SK-N-SH (cell line): Measurements from ENCODE around the gene ARHGAP15.

Source experiments
- EP300 ChIP-seq, 2 experiments: IDR thresholded peaks; 2 replicates each; pipeline versions ENCODE4 v1.4.0 to v1.6.1; 2012; ENCODE audit warnings: borderline replicate concordance in 1 of 2, low read depth in 1 of 2, low read length in 1 of 2
- EZH2phosphoT487 ChIP-seq: fragments of 200-600 bp; sonication (generic); IDR thresholded peaks from 2 replicates; pipeline ENCODE4 v1.6.1; 2017; ENCODE audit warnings: low read depth, mixed run types, mild to moderate bottlenecking, antibody characterized with exemption, moderate library complexity, borderline replicate concordance
- GABPA ChIP-seq: IDR thresholded peaks from 2 replicates; pipeline ENCODE4 v1.4.0; 2012; ENCODE audit warnings: low read depth, mild to moderate bottlenecking
- JUND ChIP-seq: IDR thresholded peaks from 2 replicates; pipeline ENCODE4 v1.4.0; 2012
- NRF1 ChIP-seq: IDR thresholded peaks from 2 replicates; pipeline ENCODE4 v1.6.1; 2012; ENCODE audit warnings: low read depth, mild to moderate bottlenecking, low read length
- POLR2AphosphoS5 ChIP-seq: IDR thresholded peaks from 2 replicates; pipeline ENCODE4 v1.6.1; 2012; ENCODE audit warnings: low read depth, low read length
- RAD21 ChIP-seq: IDR thresholded peaks from 2 replicates; pipeline ENCODE4 v1.6.1; 2012; ENCODE audit warnings: mild to moderate bottlenecking, low read length
- YY1 ChIP-seq: IDR thresholded peaks from 2 replicates; pipeline ENCODE4 v1.4.0; 2012; ENCODE audit warnings: low read depth, mild to moderate bottlenecking
- TF ChIP-seq, protein P1 (sequence below): fragments of 200-600 bp; sonication (generic); IDR thresholded peaks from 2 replicates; pipeline ENCODE4 v1.6.1; 2017; ENCODE audit warnings: antibody characterized with exemption, mild to moderate bottlenecking, moderate library complexity
- TF ChIP-seq, protein P2 (sequence below): fragments of 150-350 bp; IDR thresholded peaks from 2 replicates; pipeline ENCODE4 v1.6.1; 2017; ENCODE audit warnings: antibody characterized with exemption, low read length, low read depth, borderline replicate concordance
- TF ChIP-seq, protein P3 (sequence below): IDR thresholded peaks from 2 replicates; pipeline ENCODE4 v1.4.0; 2012; ENCODE audit warnings: low read depth, borderline replicate concordance

DNA sequence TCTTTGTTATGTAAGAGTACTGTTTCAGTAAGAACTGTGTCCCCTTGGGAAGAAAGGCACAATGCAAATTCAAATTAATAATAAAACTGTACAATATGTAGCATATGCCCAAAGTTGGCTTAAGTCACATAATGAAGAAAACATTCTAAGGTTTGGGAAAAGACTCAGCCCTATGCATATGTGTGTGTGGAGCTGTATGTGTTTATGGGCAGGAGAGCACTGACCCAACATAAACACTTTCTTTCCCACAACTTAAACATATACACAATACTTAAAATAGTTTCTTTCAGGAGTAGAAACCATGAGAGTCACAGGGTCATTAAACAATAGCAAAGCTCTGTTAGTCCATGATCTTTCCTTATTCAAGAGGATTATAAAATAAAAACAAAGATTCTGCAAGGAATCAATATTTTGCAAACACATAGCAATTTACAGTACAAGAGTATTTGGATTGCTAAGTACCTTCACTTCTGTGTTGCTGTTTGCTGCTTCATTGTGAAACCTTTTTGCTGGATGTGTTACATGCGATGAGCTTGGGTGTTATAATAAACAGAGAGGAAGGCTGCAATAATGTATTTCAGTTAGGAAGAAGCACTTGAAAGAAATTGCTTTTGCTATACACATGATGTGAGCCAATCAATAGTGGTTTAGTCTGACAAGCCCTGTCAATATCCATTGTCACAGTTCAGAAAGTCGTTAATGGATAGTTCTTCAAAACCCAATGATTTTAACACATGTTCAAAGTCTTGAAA lies 347.3 kb downstream of the ARHGAP15 start:
- TF ChIP-seq, protein P1, sequence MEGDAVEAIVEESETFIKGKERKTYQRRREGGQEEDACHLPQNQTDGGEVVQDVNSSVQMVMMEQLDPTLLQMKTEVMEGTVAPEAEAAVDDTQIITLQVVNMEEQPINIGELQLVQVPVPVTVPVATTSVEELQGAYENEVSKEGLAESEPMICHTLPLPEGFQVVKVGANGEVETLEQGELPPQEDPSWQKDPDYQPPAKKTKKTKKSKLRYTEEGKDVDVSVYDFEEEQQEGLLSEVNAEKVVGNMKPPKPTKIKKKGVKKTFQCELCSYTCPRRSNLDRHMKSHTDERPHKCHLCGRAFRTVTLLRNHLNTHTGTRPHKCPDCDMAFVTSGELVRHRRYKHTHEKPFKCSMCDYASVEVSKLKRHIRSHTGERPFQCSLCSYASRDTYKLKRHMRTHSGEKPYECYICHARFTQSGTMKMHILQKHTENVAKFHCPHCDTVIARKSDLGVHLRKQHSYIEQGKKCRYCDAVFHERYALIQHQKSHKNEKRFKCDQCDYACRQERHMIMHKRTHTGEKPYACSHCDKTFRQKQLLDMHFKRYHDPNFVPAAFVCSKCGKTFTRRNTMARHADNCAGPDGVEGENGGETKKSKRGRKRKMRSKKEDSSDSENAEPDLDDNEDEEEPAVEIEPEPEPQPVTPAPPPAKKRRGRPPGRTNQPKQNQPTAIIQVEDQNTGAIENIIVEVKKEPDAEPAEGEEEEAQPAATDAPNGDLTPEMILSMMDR = no peak
- TF ChIP-seq RAD21 (no peak), GABPA (no peak), EZH2phosphoT487 (no peak), YY1 (no peak), EP300 (IDR thresholded peaks at IDR 0.05; ENCODE audit: borderline replicate concordance in 1 of 2, low read depth in 1 of 2, low read length in 1 of 2) (no peak), POLR2AphosphoS5 (no peak), NRF1 (no peak), JUND (no peak)
- TF ChIP-seq, protein P2, sequence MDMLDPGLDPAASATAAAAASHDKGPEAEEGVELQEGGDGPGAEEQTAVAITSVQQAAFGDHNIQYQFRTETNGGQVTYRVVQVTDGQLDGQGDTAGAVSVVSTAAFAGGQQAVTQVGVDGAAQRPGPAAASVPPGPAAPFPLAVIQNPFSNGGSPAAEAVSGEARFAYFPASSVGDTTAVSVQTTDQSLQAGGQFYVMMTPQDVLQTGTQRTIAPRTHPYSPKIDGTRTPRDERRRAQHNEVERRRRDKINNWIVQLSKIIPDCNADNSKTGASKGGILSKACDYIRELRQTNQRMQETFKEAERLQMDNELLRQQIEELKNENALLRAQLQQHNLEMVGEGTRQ = no peak
- TF ChIP-seq, protein P3, sequence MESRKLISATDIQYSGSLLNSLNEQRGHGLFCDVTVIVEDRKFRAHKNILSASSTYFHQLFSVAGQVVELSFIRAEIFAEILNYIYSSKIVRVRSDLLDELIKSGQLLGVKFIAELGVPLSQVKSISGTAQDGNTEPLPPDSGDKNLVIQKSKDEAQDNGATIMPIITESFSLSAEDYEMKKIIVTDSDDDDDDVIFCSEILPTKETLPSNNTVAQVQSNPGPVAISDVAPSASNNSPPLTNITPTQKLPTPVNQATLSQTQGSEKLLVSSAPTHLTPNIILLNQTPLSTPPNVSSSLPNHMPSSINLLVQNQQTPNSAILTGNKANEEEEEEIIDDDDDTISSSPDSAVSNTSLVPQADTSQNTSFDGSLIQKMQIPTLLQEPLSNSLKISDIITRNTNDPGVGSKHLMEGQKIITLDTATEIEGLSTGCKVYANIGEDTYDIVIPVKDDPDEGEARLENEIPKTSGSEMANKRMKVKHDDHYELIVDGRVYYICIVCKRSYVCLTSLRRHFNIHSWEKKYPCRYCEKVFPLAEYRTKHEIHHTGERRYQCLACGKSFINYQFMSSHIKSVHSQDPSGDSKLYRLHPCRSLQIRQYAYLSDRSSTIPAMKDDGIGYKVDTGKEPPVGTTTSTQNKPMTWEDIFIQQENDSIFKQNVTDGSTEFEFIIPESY = no peak
